Tibial nerve (tissue), 4 donors: Measurements from ENCODE around the gene ARPC1B. TPM values are rescaled to one million over a fixed set of nuclear protein-coding genes. Genes with fewer than 3 reads are reported as not detected.

ENCODE experiments used
- DNase-seq, 2 donors: peaks; one replicate each; pipeline ENCODE4 v3.0.0-alpha.2; 2019; ENCODE audit warnings: low spot score in 2 of 2
- H3K27ac ChIP-seq, 4 donors: fragments of 200-600 bp; sonication (generic) in 3 of 4; one replicate each; pipeline ENCODE4 v1.5.1; 2017 to 2019; ENCODE audit warnings: mild to moderate bottlenecking in 1 of 4
- H3K27me3 ChIP-seq, 2 donors: fragments of 200-600 bp; sonication (generic) in 1 of 2; one replicate each; pipeline versions ENCODE4 v1.5.1 to v1.6.0; 2017 to 2019
- H3K36me3 ChIP-seq, 3 donors: fragments of 200-600 bp; sonication (generic); one replicate each; pipeline ENCODE4 v1.5.1; 2018 to 2019
- H3K4me1 ChIP-seq, 4 donors: fragments of 200-600 bp; sonication (generic) in 3 of 4; one replicate each; pipeline ENCODE4 v1.5.1; 2017 to 2019
- H3K4me3 ChIP-seq, 4 donors: fragments of 200-600 bp; sonication (generic) in 3 of 4; one replicate each; pipeline ENCODE4 v1.5.1; 2017 to 2019; ENCODE audit warnings: mild to moderate bottlenecking in 1 of 4, moderate library complexity in 1 of 4
- H3K9me3 ChIP-seq, 4 donors: fragments of 200-600 bp; sonication (generic) in 3 of 4; one replicate each; pipeline ENCODE4 v1.5.1; 2017 to 2019
- EP300 ChIP-seq, 2 donors: sonication (generic); formaldehyde crosslinking; IDR thresholded peaks; one replicate each; pipeline ENCODE4 v1.6.1; 2017; ENCODE audit warnings: antibody characterized with exemption in 2 of 2, mild to moderate bottlenecking in 1 of 2
- POLR2A ChIP-seq, 2 donors: fragments of 450-650 bp; IDR thresholded peaks; one replicate each; pipeline ENCODE4 v1.6.1; 2017; ENCODE audit warnings: antibody characterized with exemption in 2 of 2, mild to moderate bottlenecking in 2 of 2, moderate library complexity in 2 of 2
- WGBS, 2 donors: methylation state at CpG; one replicate each; pipeline ENCODE4 v1.1.5; 2018; 5-methylcytosine and 5-hydroxymethylcytosine counted together
- total RNA-seq, 4 donors: library from RNA; depleted of rRNA; stranded (reverse); fragments of >200 nt; gene quantifications; one replicate each; pipeline ENCODE4 v1.1.0, GENCODE V29; 2016
- TF ChIP-seq, protein P1 (sequence below), 5 experiments: fragments of 200-600 bp in 3 of 5; fragments of 450-650 bp in 2 of 5; sonication (generic) in 3 of 5; IDR thresholded peaks; one replicate each; pipeline ENCODE4 v1.5.1; 2016 to 2019; ENCODE audit warnings: antibody characterized with exemption in 5 of 5, mild to moderate bottlenecking in 3 of 5, moderate library complexity in 2 of 5

Gene ARPC1B
- total RNA-seq, 4 donors from 2014 or later, result 178 to 337 (median 306) TPM

DNA sequence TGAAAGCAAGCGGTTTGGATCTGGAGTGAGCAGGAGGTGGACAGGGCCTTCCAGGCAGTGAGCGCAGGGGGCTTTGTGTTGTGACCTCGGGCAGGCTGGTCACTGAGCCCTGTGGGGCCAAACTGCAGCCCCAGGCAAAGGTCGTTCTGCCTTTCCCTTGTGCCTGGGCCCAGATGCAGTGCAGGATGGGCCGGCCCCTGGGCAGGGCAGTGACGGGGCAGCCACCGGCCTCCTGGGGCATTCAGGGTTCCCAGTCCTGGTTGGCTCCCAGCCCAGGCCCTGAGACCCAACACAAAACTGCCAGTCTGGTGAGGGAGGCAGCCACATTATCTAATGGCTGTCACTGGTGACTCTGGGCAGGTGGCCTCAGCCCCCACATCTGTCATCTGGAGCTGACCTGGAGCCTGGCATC, 7.1 kb downstream of the ARPC1B start:
- Histone ChIP-seq H3K9me3 (no peaks in the 10 kb centered on the region), H3K27me3 (no peaks in the 10 kb centered on the region), H3K27ac (peak overlapping the region; percentile 42 to 93 (median 73)), H3K36me3 (peaks cover 0 to 37% (median 7%) of the 10 kb centered on the region in 3 donors), H3K4me1 (peaks cover 4 to 83% (median 37%) of the 10 kb centered on the region in 4 donors), H3K4me3 (no peak overlapping the region)
- TF ChIP-seq EP300 (IDR thresholded peaks at IDR 0.05) (no peak), POLR2A (IDR thresholded peaks at IDR 0.05) (no peak)
- TF ChIP-seq, protein P1, sequence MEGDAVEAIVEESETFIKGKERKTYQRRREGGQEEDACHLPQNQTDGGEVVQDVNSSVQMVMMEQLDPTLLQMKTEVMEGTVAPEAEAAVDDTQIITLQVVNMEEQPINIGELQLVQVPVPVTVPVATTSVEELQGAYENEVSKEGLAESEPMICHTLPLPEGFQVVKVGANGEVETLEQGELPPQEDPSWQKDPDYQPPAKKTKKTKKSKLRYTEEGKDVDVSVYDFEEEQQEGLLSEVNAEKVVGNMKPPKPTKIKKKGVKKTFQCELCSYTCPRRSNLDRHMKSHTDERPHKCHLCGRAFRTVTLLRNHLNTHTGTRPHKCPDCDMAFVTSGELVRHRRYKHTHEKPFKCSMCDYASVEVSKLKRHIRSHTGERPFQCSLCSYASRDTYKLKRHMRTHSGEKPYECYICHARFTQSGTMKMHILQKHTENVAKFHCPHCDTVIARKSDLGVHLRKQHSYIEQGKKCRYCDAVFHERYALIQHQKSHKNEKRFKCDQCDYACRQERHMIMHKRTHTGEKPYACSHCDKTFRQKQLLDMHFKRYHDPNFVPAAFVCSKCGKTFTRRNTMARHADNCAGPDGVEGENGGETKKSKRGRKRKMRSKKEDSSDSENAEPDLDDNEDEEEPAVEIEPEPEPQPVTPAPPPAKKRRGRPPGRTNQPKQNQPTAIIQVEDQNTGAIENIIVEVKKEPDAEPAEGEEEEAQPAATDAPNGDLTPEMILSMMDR (IDR thresholded peaks at IDR 0.05), result no peak
- DNase-seq, result no peak
- 43 to 50% methylated on average over 1 to 7 of the region's 7 CpGs for WGBS, 2 donors

DNA sequence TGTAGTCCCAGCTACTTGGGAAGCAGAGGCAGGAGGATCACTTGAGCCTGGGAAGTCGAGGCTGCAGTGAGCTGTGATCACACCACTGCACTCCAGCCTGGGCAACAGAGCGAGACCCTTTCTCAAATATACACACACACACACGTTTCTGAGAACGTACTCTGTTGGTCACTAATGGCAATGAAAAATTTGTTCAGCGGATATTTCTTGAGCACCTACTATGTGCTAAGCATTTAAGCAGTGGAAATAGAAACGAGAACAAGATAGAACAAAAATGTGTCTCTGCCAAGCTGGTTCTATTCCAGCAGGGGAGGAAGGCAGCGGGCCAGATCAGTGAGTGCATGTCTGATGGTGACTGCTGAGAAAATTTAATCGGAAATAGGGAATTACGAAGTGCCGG, 8.7 kb downstream of the ARPC1B start:
- TF ChIP-seq, protein P1 (IDR thresholded peaks at IDR 0.05), result no peak
- TF ChIP-seq POLR2A (IDR thresholded peaks at IDR 0.05) (no peak), EP300 (IDR thresholded peaks at IDR 0.05) (no peak)
- H3K4me1 ChIP-seq, result peaks cover 4 to 72% (median 37%) of the 10 kb centered on the region in 4 donors
- 86% methylated on average over 10 of the region's 10 CpGs for WGBS, 2 donors
- peaks cover 0 to 41% (median 4%) of the 10 kb centered on the region in 3 donors for H3K36me3 ChIP-seq
- DNase-seq, result no peak
- peak overlapping the region in 2 of 4 donors; percentile 2 to 7 for H3K27ac ChIP-seq
- no peaks in the 10 kb centered on the region for H3K9me3 ChIP-seq
- no peaks in the 10 kb centered on the region for H3K27me3 ChIP-seq
- H3K4me3 ChIP-seq, result no peak overlapping the region

DNA sequence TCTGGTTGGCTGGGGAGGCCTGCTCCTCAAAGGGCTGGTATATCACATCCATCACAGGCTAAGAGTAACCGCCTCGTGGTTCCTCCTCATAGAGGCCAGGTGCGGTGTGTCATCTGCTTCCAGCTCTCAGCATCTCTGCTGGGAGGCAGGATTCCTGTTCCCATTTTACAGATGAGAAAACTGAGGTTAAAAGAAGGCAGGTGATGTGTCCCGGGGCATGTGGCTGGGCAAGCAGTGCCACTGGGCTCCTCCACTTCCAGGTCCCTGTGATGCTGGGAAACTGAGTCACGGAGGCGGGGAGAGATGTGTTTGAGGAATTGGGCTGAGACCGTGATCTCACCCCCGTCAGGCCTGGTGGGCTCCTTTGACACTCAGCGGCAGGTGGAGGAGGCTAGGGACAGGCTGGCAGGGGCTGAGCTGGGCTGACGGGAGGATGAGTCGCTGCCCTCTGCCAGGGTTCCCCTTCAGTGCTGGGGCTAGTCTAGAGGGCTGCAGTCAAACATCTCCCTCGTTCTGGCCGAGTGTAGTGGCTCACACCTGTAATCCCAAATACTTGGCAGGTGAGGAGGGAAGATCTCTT, 9.4 kb downstream of the ARPC1B start:
- WGBS, 2 donors, result 90% methylated on average over 10 to 13 of the region's 13 CpGs
- Histone ChIP-seq H3K27ac (peak overlapping the region in 1 of 4 donors; percentile 55), H3K4me1 (peaks cover 4 to 65% (median 33%) of the 10 kb centered on the region in 4 donors), H3K9me3 (no peaks in the 10 kb centered on the region), H3K36me3 (peaks cover 0 to 48% (median 7%) of the 10 kb centered on the region in 3 donors), H3K4me3 (no peak overlapping the region), H3K27me3 (no peaks in the 10 kb centered on the region)
- TF ChIP-seq POLR2A (IDR thresholded peaks at IDR 0.05) (no peak), EP300 (IDR thresholded peaks at IDR 0.05) (no peak)
- TF ChIP-seq, protein P1 (IDR thresholded peaks at IDR 0.05), result no peak
- DNase-seq, result no peak

DNA sequence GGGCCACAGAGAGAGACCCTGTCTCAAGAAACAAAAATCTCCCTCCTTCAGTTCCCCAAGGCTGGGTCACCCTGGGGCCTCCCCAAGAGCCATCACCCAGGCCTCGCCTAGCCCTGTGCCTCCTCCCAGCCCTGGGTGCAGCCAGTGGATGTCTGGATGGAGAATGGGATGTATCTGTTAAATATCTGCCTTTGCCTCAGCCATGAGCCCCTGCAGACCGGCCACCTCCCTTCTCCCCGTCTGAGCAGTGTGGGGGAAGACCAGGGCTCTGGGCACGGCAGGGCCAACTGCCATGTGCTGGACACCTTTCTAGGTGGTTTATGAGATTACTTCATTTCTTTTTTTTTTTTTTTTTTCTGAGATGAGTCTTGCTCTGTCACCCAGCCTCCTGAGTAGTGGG, 10.0 kb downstream of the ARPC1B start:
- peaks cover 4 to 59% (median 28%) of the 10 kb centered on the region in 4 donors for H3K4me1 ChIP-seq
- H3K27ac ChIP-seq, result peak overlapping the region in 1 of 4 donors; percentile 55
- DNase-seq, result no peak
- H3K4me3 ChIP-seq, result no peak overlapping the region
- peaks cover 0 to 54% (median 7%) of the 10 kb centered on the region in 3 donors for H3K36me3 ChIP-seq
- no peaks in the 10 kb centered on the region for H3K27me3 ChIP-seq
- TF ChIP-seq EP300 (IDR thresholded peaks at IDR 0.05), result no peak
- no peak for TF ChIP-seq POLR2A (IDR thresholded peaks at IDR 0.05)
- TF ChIP-seq, protein P1 (IDR thresholded peaks at IDR 0.05), result no peak
- 82 to 85% methylated on average over 4 of the region's 4 CpGs for WGBS, 2 donors
- H3K9me3 ChIP-seq, result no peaks in the 10 kb centered on the region

DNA sequence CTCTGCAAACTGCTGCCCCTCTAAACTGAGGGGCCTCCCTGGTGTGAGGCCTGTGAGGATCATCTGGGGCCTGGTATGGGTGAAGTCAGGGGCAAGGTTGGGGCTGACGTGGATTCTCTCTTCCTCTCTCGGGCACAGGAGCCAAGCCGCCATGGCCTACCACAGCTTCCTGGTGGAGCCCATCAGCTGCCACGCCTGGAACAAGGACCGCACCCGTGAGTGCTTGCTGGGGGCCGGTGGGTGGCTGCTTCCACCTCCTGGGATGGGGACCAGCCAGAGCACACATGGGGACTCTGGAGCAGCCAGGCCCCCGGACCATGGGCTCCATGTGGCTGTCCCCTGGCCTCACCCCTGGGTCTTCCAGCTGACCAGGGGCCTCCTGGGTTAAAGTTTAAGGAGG, 11.0 kb downstream of the ARPC1B start:
- WGBS, 2 donors, result 47 to 65% methylated on average over 3 to 8 of the region's 8 CpGs
- Histone ChIP-seq H3K27ac (peak overlapping the region in 2 of 4 donors; percentile 53 to 72), H3K4me1 (peaks cover 4 to 49% (median 17%) of the 10 kb centered on the region in 4 donors), H3K4me3 (no peak overlapping the region), H3K9me3 (no peaks in the 10 kb centered on the region), H3K27me3 (no peaks in the 10 kb centered on the region), H3K36me3 (peaks cover 0 to 65% (median 11%) of the 10 kb centered on the region in 3 donors)
- no peak for DNase-seq
- TF ChIP-seq EP300 (IDR thresholded peaks at IDR 0.05) (no peak), POLR2A (IDR thresholded peaks at IDR 0.05) (no peak)
- TF ChIP-seq, protein P1 (IDR thresholded peaks at IDR 0.05), result no peak
